Liver (tissue), 9 donors: ENCODE results near the gene LAMP2. TPM values are rescaled to one million over a fixed set of nuclear protein-coding genes. Genes with fewer than 3 reads are reported as not detected.
"Not testable (repeated sequence)": the region's sequence is repeated elsewhere in the genome, so short reads cannot be mapped to it uniquely, and the experiment has no call there.

Experiments used
- DNase-seq: peaks from one replicate; pipeline ENCODE4 v3.0.0-alpha.2; 2017; ENCODE audit warnings: low spot score
- H3K27ac ChIP-seq, 2 donors: one replicate each; pipeline ENCODE4 v1.7.0; 2013; ENCODE audit warnings: inconsistent platforms in 2 of 2, low read length in 2 of 2, control low read depth in 1 of 2, low read depth in 1 of 2, mild to moderate bottlenecking in 1 of 2
- H3K27me3 ChIP-seq, 4 donors: one replicate each; pipeline versions ENCODE4 v1.6.1 to v1.7.0; 2013; ENCODE audit warnings: low read length in 3 of 4, inconsistent platforms in 1 of 4, mild to moderate bottlenecking in 1 of 4, moderate library complexity in 1 of 4; ENCODE audit not compliant: control insufficient read depth in 4 of 4, insufficient read depth in 4 of 4
- H3K36me3 ChIP-seq, 4 donors: one replicate each; pipeline versions ENCODE4 v1.6.1 to v1.7.0; 2013; ENCODE audit warnings: low read length in 3 of 4, mild to moderate bottlenecking in 3 of 4, low read depth in 1 of 4, moderate library complexity in 1 of 4; ENCODE audit not compliant: control insufficient read depth in 4 of 4, insufficient read depth in 3 of 4
- H3K4me1 ChIP-seq, 4 donors: one replicate each; pipeline versions ENCODE4 v1.6.1 to v1.7.0; 2013; ENCODE audit warnings: low read length in 3 of 4, mild to moderate bottlenecking in 3 of 4, moderate library complexity in 1 of 4; ENCODE audit not compliant: control insufficient read depth in 4 of 4, insufficient read depth in 4 of 4
- H3K4me3 ChIP-seq, 3 donors: one replicate each; pipeline versions ENCODE4 v1.6.1 to v1.7.0; 2013; ENCODE audit warnings: low read length in 3 of 3, control low read depth in 1 of 3, low read depth in 1 of 3, mild to moderate bottlenecking in 1 of 3
- H3K9ac ChIP-seq, 2 donors: one replicate each; pipeline ENCODE4 v1.7.0; 2013; ENCODE audit warnings: low read length in 2 of 2, mild to moderate bottlenecking in 2 of 2, moderate library complexity in 2 of 2, control low read depth in 1 of 2, low read depth in 1 of 2
- H3K9me3 ChIP-seq, 4 donors: one replicate each; pipeline versions ENCODE4 v1.6.1 to v1.7.0; 2013; ENCODE audit warnings: low read length in 3 of 4; ENCODE audit not compliant: control insufficient read depth in 4 of 4
- ATF3 ChIP-seq: IDR thresholded peaks from 2 replicates; pipeline ENCODE4 v1.6.1; 2016; ENCODE audit warnings: antibody characterized with exemption
- CTCF ChIP-seq: fragments of 150-350 bp; IDR thresholded peaks from 2 replicates; pipeline ENCODE4 v1.5.1; 2017; ENCODE audit warnings: improper control_type of control experiment, low read depth, low read length; ENCODE audit not compliant: missing input control
- FOXA1 ChIP-seq: IDR thresholded peaks from 2 replicates; pipeline ENCODE4 v1.6.1; 2016; ENCODE audit warnings: antibody characterized with exemption
- FOXA2 ChIP-seq: IDR thresholded peaks from 2 replicates; pipeline ENCODE4 v1.6.1; 2016; ENCODE audit warnings: antibody characterized with exemption
- HNF4A ChIP-seq, 2 donors: conservative IDR thresholded peaks; 2 replicates each; pipeline ENCODE4 v1.6.1; 2016; ENCODE audit warnings: antibody characterized with exemption in 2 of 2, mild to moderate bottlenecking in 2 of 2
- MAX ChIP-seq: IDR thresholded peaks from 2 replicates; pipeline ENCODE4 v1.6.1; 2016; ENCODE audit warnings: antibody characterized with exemption
- RAD21 ChIP-seq, 2 donors: IDR thresholded peaks; 2 replicates each; pipeline ENCODE4 v1.6.1; 2016; ENCODE audit warnings: antibody characterized with exemption in 2 of 2, mild to moderate bottlenecking in 2 of 2
- REST ChIP-seq: IDR thresholded peaks from 2 replicates; pipeline ENCODE4 v1.6.1; 2016; ENCODE audit warnings: antibody characterized with exemption, mild to moderate bottlenecking
- RXRA ChIP-seq, 2 donors: IDR thresholded peaks; 2 replicates each; pipeline ENCODE4 v1.6.1; 2017 to 2018; ENCODE audit warnings: antibody characterized with exemption in 2 of 2, mild to moderate bottlenecking in 1 of 2
- TAF1 ChIP-seq: conservative IDR thresholded peaks from 2 replicates; pipeline ENCODE4 v1.6.1; 2016; ENCODE audit warnings: antibody characterized with exemption, mild to moderate bottlenecking
- YY1 ChIP-seq: IDR thresholded peaks from 2 replicates; pipeline ENCODE4 v1.6.1; 2016; ENCODE audit warnings: antibody characterized with exemption, mild to moderate bottlenecking
- ZBTB33 ChIP-seq: IDR thresholded peaks from 2 replicates; pipeline ENCODE4 v1.6.1; 2016; ENCODE audit warnings: antibody characterized with exemption
- WGBS: extraction: QIAGEN DNeasy Blood & Tissue Kit; methylation state at CpG from one replicate; pipeline ENCODE4 v1.1.7; 2013; 5-methylcytosine and 5-hydroxymethylcytosine counted together
- polyA plus RNA-seq, 2 donors: library from polyadenylated mRNA; stranded (reverse) in 1 of 2; unstranded in 1 of 2; fragments of 200-250 nt in 1 of 2; fragments of >200 nt in 1 of 2; fragmentation: Nextera tagmentation in 1 of 2; extraction: Ambion mirVana in 1 of 2; gene quantifications; one replicate each; pipeline versions ENCODE4 v1.2.1 to v1.2.3, GENCODE V29; 2013 to 2015
- total RNA-seq, 2 donors: library from RNA; depleted of rRNA; stranded (reverse); fragments of >200 nt; gene quantifications; one replicate each; pipeline ENCODE4 v1.2.3, GENCODE V29; 2014
- donor health status: healthy.
- donor health status: healthy.
- donor health status: healthy.
- donor health status: healthy.
- donor health status: healthy.

The LAMP2 gene
- total and polyA plus RNA-seq, 4 donors = 80.0 to 140 (median 119) TPM

- peak; percentile 42 for TF ChIP-seq CTCF
- TF ChIP-seq RAD21 (IDR thresholded peaks at IDR 0.05) = peak; percentile 60 to 69
- H3K9ac ChIP-seq, H3K27ac ChIP-seq, H3K4me3 ChIP-seq, H3K4me1 ChIP-seq, H3K27me3 ChIP-seq, H3K36me3 ChIP-seq, DNase-seq, H3K9me3 ChIP-seq: not testable (repeated sequence)
- 8% methylated on average over 1 of the region's 1 CpG for WGBS
Observed at GRCh38 chrX:120475447-120475846, 6.4 kb upstream of the LAMP2 start.

GRCh38 chrX:120474085-120474484 lies 5.0 kb upstream of the LAMP2 start:
- no peak for TF ChIP-seq ATF3
- peak; percentile 18 for TF ChIP-seq YY1
- no peak for TF ChIP-seq FOXA1
- H3K9ac ChIP-seq = no peak overlapping the region
- no peak overlapping the region for H3K4me3 ChIP-seq
- 43% methylated on average over 3 of the region's 3 CpGs for WGBS
- no peak for DNase-seq
- no peaks in the 10 kb centered on the region for H3K27me3 ChIP-seq
- no peaks in the 10 kb centered on the region for H3K36me3 ChIP-seq
- H3K27ac ChIP-seq = no peak overlapping the region
- no peaks in the 10 kb centered on the region for H3K9me3 ChIP-seq
- peaks cover 0 to 2% (median 0%) of the 10 kb centered on the region in 4 donors for H3K4me1 ChIP-seq

- not testable (repeated sequence) for H3K27me3 ChIP-seq, H3K36me3 ChIP-seq, H3K9ac ChIP-seq, DNase-seq, H3K27ac ChIP-seq, H3K4me3 ChIP-seq, H3K9me3 ChIP-seq
- WGBS = 54% methylated on average over 5 of the region's 5 CpGs
- H3K4me1 ChIP-seq = peaks cover 0 to 14% (median 8%) of the 10 kb centered on the region in 4 donors
Observed at GRCh38 chrX:120469657-120470056, 561 bp upstream of the LAMP2 start.

- H3K4me3 ChIP-seq = peak overlapping the region; percentile 69 to 85 (median 79)
- no peak for DNase-seq
- TF ChIP-seq MAX (no peak), REST (no peak), RAD21 (IDR thresholded peaks at IDR 0.05) (no peak), YY1 (no peak), FOXA2 (no peak), HNF4A (conservative IDR thresholded peaks at IDR 0.05) (no peak), TAF1 (no peak), RXRA (IDR thresholded peaks at IDR 0.05) (no peak), ZBTB33 (no peak)
- H3K27me3 ChIP-seq = no peaks in the 10 kb centered on the region
- H3K9ac ChIP-seq = peak overlapping the region; percentile 67 to 96
- peaks cover 0 to 22% (median 8%) of the 10 kb centered on the region in 4 donors for H3K4me1 ChIP-seq
- no peaks in the 10 kb centered on the region for H3K36me3 ChIP-seq
- 2% methylated on average over 2 of the region's 2 CpGs for WGBS
- peak overlapping the region; percentile 90 to 96 for H3K27ac ChIP-seq
- no peaks in the 10 kb centered on the region for H3K9me3 ChIP-seq
Observed at GRCh38 chrX:120468479-120468824, 644 bp downstream of the LAMP2 start.
